ENCODE results near the gene GBX2.

GBX2 gene

DNA sequence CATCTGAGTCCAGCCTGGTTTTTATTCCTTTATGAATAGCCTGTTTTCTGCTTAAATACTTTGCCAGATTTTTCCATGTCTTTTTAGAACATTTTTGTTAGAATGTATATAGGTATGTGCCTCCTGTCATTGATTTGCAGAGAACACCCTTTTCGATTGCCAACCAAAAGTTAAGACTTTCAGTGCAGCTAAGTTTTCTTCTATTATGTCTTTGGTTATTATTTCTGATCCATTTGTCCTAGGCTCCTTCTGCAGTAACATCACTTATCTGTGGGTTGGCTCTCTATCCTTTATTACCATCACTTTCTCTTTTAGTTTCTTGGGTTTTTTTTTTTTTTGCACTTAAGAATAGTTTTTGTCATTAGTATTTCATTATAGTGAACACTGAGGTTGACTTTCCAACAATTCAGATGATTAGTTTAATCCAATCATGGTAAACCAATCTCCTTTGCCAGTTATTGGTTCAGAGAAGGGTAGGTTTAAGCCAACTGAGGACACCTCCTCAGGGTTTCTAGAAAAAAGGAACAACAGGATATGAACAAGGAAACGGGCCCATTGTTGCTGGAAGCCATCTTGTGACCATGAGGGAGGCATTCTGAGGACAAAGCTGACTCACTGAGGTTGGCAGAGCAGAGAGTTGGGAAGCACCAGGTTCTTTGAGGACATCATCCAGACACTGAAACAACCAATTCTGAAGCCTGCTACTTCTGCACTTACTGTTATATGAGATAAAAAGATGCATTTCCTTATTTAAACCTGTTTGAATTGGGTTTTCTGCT is 37.9 kb upstream of the GBX2 start:
- ChIA-PET POLR2A (no interaction called here), CTCF (no interaction called here)
- DNase-seq (ENCODE audit: extremely low spot score) = no peak
- TF ChIP-seq, protein P1, sequence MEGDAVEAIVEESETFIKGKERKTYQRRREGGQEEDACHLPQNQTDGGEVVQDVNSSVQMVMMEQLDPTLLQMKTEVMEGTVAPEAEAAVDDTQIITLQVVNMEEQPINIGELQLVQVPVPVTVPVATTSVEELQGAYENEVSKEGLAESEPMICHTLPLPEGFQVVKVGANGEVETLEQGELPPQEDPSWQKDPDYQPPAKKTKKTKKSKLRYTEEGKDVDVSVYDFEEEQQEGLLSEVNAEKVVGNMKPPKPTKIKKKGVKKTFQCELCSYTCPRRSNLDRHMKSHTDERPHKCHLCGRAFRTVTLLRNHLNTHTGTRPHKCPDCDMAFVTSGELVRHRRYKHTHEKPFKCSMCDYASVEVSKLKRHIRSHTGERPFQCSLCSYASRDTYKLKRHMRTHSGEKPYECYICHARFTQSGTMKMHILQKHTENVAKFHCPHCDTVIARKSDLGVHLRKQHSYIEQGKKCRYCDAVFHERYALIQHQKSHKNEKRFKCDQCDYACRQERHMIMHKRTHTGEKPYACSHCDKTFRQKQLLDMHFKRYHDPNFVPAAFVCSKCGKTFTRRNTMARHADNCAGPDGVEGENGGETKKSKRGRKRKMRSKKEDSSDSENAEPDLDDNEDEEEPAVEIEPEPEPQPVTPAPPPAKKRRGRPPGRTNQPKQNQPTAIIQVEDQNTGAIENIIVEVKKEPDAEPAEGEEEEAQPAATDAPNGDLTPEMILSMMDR (IDR thresholded peaks at IDR 0.05; ENCODE audit: control extremely low read depth, extremely low read depth, low read depth, missing control alignments) = no peak

DNA sequence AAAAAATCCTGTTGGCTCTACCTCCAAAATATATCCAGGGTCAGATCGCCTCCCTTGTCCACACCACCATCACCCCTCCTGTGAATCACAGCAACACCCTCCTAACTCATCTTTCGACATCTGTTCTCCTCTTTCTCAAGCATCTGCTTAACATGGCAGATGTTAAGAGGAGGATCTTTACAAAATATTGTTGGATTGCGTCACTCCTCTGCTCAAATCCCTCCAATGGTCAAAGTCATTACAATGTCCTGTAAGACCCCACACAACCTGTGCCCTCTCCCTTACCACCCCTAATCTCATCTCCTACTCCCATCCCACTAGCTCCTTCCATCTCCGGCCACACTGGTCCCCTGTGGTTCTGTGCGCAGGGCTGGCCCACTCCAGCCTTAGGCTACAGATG is 36.8 kb upstream of the GBX2 start:
- CTCF ChIA-PET = interaction anchor here (2.0 kb wide), 1 partner anchor 10 kb away, joined by 5 read pairs; no protein-coding TSS in a partner anchor
- TF ChIP-seq, protein P1 (IDR thresholded peaks at IDR 0.05; ENCODE audit: control extremely low read depth, extremely low read depth, low read depth, missing control alignments) = no peak
- POLR2A ChIA-PET = no interaction called here
- DNase-seq (ENCODE audit: extremely low spot score) = no peak

DNA sequence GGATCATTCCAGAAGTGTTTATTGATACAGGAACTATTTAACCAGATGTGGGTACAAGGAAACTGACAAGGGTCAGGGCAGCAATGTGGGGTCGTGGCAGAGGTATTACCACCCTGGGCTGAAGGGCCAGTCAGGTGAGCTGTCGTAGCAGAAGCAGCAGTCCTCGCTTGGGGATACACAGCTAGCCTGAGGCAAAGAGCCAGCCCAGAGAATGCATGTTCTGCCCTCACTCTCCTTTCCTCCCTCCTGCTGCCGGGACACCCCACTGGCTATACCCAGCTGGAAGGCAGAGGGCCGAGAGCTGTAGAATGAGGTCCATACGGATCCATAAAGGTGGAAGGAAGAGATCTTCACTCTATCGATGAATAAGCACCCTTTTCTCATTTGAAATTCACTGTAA is 32.2 kb upstream of the GBX2 start:
- ChIA-PET CTCF (no interaction called here), POLR2A (interaction anchor here (0.6 kb wide), 1 partner anchor 1026 kb away, joined by 3 read pairs; no protein-coding TSS in a partner anchor)
- DNase-seq (ENCODE audit: extremely low spot score) = no peak
- TF ChIP-seq, protein P1 (IDR thresholded peaks at IDR 0.05; ENCODE audit: control extremely low read depth, extremely low read depth, low read depth, missing control alignments) = no peak

DNA sequence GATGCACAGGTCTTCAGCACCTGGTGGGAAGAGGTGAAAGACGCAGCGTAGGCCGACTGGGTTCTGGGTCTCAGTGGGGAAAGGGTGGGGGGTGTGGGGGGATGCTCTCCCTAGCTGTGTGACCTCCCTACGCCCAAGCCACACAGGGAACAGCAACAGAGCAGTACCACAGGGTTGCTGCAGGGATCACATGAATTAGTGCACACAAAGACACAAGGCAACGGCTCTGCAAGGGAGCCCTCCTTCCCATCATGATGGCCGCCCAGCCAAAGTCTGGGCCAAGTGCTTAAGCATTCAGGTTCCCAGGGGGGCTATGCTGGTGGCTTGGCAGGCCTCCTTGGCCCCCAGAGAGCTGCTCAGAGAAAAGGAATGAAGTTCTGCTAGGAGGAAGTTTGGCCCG is 28.2 kb upstream of the GBX2 start:
- no peak for DNase-seq (ENCODE audit: extremely low spot score)
- ChIA-PET POLR2A (no interaction called here), CTCF (interaction anchor here (1.5 to 1.8 kb wide), 2 partner anchors 8 to 16 kb away, joined by 5 to 8 read pairs; no protein-coding TSS in a partner anchor)
- TF ChIP-seq, protein P1 (IDR thresholded peaks at IDR 0.05; ENCODE audit: control extremely low read depth, extremely low read depth, low read depth, missing control alignments) = no peak

DNA sequence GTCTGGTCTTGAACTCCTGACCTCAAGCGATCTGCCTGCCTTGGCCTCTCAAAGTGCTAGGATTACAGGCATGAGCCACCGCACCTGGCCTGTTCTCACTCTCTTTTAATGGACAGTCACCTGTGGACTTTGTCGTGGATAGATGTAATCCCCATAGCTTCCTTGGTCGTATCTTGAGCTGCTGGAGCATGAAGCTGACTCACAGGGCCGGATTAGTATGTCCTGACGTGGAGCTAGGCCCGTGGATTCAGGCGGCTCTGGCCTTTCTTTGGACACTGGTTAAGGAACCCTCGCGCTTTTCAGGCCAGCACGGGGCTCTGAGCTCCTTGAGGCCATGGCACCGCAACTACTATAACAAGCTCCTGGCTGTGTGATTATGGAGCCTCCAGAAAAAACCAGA is 27.5 kb upstream of the GBX2 start:
- ChIA-PET CTCF (interaction anchor here (1.5 to 1.8 kb wide), 2 partner anchors 8 to 15 kb away, joined by 5 to 8 read pairs; no protein-coding TSS in a partner anchor), POLR2A (no interaction called here)
- no peak for DNase-seq (ENCODE audit: extremely low spot score)
- TF ChIP-seq, protein P1 (IDR thresholded peaks at IDR 0.05; ENCODE audit: control extremely low read depth, extremely low read depth, low read depth, missing control alignments) = no peak

DNA sequence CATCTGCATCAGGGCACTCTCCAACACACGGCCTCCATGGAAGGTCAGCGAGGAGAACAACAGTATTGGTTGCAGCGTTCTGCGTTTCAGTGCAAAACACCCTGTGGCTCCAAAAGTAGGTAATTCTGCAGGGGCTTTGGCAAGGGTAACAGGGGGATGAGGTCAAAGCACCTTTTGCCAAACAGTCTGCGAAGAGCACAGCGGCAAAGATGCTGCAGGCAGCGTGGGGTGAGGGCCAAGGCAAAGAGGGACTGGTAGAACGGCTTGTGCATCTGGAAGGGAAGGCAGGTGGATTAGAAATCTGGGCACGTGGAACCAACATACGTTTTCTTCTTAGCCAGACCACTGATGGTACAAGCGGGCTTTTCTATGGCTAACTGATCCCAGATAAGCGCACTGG is 26.6 kb upstream of the GBX2 start:
- DNase-seq (ENCODE audit: extremely low spot score) = no peak
- ChIA-PET POLR2A (no interaction called here), CTCF (interaction anchor here (1.5 to 1.8 kb wide), 2 partner anchors 9 to 14 kb away, joined by 5 to 8 read pairs; no protein-coding TSS in a partner anchor)
- TF ChIP-seq, protein P1 (IDR thresholded peaks at IDR 0.05; ENCODE audit: control extremely low read depth, extremely low read depth, low read depth, missing control alignments) = no peak
